GM12864 (cell line): Measurements from ENCODE around the gene DPH5.

Experiments used
- DNase-seq: peaks from one replicate; pipeline ENCODE4 v3.0.0-alpha.2; 2011; ENCODE audit warnings: low read depth
- H3K4me3 ChIP-seq: 2 replicates; pipeline ENCODE4 v1.5.1; 2011; ENCODE audit warnings: mild to moderate bottlenecking, low read depth, low read length, control low read depth
- TF ChIP-seq, protein P1 (sequence below): IDR thresholded peaks from 2 replicates; pipeline ENCODE4 v1.5.1; 2011; ENCODE audit warnings: low read depth, mild to moderate bottlenecking, moderate library complexity, low read length, control low read depth, inconsistent platforms; ENCODE audit errors: missing control alignments

Gene DPH5

DNA sequence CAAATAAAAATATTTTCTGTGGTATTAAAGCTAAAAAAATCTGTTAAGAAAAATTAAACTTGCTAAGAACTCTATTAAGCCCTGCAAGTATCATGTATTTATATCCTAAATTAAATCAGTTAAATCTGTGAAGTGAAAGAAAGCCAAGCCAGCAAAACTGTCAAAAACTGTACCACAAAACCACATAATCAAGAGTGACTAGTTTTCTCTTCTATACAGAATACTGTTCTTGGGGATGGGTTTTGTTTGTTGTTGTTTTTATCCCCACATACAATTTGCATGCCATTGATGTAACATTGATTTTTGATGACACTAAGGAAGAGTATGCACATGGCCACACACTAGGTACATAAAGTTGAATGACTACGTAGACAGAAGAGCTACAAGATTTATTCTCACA, 20.4 kb downstream of the DPH5 start:
- TF ChIP-seq, protein P1, sequence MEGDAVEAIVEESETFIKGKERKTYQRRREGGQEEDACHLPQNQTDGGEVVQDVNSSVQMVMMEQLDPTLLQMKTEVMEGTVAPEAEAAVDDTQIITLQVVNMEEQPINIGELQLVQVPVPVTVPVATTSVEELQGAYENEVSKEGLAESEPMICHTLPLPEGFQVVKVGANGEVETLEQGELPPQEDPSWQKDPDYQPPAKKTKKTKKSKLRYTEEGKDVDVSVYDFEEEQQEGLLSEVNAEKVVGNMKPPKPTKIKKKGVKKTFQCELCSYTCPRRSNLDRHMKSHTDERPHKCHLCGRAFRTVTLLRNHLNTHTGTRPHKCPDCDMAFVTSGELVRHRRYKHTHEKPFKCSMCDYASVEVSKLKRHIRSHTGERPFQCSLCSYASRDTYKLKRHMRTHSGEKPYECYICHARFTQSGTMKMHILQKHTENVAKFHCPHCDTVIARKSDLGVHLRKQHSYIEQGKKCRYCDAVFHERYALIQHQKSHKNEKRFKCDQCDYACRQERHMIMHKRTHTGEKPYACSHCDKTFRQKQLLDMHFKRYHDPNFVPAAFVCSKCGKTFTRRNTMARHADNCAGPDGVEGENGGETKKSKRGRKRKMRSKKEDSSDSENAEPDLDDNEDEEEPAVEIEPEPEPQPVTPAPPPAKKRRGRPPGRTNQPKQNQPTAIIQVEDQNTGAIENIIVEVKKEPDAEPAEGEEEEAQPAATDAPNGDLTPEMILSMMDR: no peak
- no peak overlapping the region for H3K4me3 ChIP-seq
- DNase-seq: no peak

DNA sequence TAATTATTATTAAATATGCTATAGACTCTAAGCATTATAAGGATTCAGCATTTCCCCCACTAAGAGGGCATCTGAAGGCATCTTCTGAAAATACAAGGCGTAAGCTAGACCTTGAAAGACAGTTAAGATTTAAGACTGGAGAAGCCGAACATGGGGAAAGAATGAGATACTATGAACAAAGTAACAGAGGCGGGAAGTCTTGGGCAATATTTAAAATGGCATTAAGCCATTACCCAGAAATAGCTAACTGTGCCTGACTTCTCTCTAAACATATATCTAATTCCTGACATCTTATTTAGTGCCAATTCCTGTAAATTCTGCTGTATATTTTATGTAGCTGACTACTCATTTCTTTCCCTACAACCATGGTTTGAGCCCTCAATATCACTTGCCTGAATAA, 20.9 kb downstream of the DPH5 start:
- TF ChIP-seq, protein P1: no peak
- DNase-seq: no peak
- H3K4me3 ChIP-seq: no peak overlapping the region

DNA sequence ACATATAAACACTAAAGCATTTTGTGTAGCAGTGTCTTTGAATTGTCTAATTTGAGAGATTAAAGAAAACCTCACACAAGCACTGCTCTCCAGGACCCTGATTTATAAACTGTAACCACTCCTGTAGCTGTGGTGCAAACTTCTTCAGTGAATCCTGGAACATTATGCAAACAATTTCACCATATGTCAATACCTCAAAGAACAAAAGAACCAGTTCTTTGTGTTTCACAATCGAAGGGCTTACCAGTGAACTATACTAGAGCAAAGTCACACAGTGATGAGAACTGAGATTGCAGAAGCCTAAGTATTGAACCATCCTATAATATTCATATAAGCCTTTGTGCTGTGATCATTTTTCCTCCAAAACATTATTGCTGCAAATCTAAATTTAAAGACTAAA, 21.5 kb downstream of the DPH5 start:
- TF ChIP-seq, protein P1: no peak
- no peak for DNase-seq
- H3K4me3 ChIP-seq: no peak overlapping the region

DNA sequence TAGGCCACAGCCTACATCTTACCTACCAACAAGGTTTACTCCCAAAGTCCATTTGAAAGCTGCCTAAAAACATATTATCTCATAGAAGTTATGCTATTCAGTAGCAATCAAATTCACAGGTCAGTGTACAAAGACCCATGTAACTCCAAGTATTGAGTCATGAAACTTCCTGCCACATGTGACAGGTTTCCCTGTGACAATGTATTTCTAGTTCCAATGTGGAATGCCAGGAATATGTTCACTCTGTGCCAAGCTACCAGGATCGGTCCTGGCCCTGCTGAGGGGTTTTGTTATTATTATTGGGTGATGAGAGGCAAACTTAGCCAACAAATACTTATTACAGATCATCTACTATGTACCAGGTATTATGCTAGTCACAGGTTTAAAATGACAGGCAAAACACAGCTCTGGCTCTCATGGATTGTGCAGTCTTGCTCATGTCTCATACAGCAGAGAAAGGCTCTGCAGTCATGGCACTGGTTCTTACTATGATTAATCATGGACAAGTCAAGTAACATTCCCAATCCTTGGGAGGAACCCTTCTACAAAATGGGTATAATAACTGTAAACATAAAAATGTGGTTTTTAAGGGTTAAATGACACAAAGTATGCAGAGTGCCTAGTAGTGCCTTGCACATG, 22.5 kb downstream of the DPH5 start:
- TF ChIP-seq, protein P1: no peak
- H3K4me3 ChIP-seq: no peak overlapping the region
- DNase-seq: no peak

DNA sequence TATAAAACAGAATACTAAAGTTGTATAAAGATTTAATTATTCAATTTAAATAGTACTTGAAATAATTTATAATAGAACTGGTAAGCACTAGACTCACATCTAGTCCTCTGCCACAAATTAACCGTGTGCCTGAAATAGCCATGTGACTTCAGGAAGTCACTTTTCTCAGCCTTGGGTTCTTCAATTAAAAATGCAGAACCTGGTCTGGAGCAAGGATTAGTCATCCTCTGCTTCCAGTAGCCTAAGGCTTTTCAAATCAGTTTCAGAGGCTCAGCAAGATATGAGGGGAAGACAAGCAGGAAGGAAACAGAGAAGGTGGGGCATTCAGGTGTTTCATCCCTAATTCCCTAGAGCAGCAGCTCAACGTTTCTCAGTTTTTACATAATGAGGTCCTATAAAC, 23.0 kb downstream of the DPH5 start:
- TF ChIP-seq, protein P1: no peak
- no peak for DNase-seq
- H3K4me3 ChIP-seq: no peak overlapping the region

DNA sequence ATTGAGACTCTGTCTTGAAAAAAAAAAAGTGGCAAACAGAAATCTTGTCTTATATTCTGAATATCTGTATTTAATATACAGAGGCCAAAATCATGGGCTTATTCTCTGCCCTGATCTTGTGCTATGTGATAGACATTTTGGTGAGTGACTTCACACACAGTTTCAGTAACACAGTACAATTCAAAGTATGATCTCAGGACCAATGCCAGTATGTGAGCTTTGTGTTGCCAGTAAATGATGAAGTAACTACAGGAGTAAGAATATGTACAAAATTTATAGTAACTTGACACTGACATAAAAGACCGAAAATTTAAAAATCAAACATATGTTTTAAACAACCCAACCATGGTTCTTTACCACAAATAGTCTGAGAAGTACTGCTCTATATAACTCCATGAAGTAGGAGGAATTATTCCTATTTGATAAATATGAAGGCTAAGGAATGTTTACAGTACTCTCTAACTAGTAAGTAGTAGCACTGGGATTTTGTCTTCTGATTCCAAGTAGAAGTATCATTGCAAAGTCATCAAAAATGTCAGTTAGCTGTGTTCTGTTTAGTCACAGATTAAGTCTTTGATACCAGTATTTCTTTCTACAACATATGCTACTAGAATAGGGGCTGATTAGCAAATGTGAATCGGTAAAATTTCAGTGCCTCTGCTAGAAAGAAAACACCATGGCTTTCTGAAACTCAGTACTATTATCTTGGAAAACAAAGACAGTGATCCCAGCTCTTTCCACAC, 25.3 kb downstream of the DPH5 start:
- TF ChIP-seq, protein P1: no peak
- no peak overlapping the region for H3K4me3 ChIP-seq
- no peak for DNase-seq

DNA sequence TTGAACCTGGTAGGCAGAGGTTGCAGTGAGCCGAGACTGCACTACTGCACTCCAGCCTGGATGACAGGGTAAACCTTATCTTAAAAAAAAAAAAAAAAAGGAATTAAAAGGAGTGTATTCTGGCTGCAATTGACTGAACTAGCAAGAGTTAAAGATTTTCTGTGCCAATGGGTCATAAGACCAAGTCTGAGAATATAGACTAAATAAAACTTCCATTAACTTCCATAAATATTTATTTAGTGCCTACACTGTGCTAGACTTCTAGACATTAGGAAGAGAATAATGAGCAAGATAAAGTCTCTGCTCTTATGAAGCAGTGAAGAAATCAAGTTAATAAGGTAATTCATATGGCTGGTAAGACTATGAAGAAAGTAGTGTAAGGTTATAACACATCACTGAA, 27.2 kb downstream of the DPH5 start:
- H3K4me3 ChIP-seq: no peak overlapping the region
- TF ChIP-seq, protein P1: no peak
- no peak for DNase-seq
